HepG2 (cell line): ENCODE results near the gene MRPL28. TPM values are rescaled to one million over a fixed set of nuclear protein-coding genes. Genes with fewer than 3 reads are reported as not detected.

Source experiments
- ATAC-seq: fragments of 200-7000 bp; cut with Tn5 transposase; 3 replicates; pipeline ENCODE4 v1.9.1; 2020; ENCODE audit warnings: mild to moderate bottlenecking, moderate library complexity
- BruUV-seq: library from RNA; stranded (reverse); fragments of 400-500 nt; replicated peaks from 2 replicates; lab custom pipeline; 2021; lab: Mats Ljungman, UMichigan
- CTCF ChIA-PET: fragments of 300-600 bp; formaldehyde crosslinking; extraction: SDS; loops from one replicate; lab custom pipeline; 2021; ENCODE audit warnings: low total read pairs, inconsistent platforms, low intra/inter-chr PET ratio; lab: Yijun Ruan, JAX
- POLR2A ChIA-PET: fragments of 350-600 bp; sonication (Branson Sonifier 250); formaldehyde crosslinking; loops from one replicate; lab custom pipeline; 2020; ENCODE audit warnings: antibody characterized with exemption, inconsistent platforms; lab: Yijun Ruan, JAX
- DNase-seq: peaks from one replicate; pipeline ENCODE4 v3.0.0-alpha.2; 2015; ENCODE audit warnings: low spot score
- FAIRE-seq: peaks from 3 replicates; lab custom pipeline; 2011; peaks lifted over from hg19 to GRCh38; lab: Jason Lieb, UNC
- H2AFZ ChIP-seq: one replicate; pipeline ENCODE4 v1.6.1; 2011; ENCODE audit warnings: low read length, inconsistent platforms
- H3K27ac ChIP-seq: fragments of 300-600 bp; 3 replicates; pipeline ENCODE4 v1.8.0; 2011; ENCODE audit warnings: mixed run types, mild to moderate bottlenecking, mixed read lengths, low read length, inconsistent platforms; ENCODE audit not compliant: insufficient read depth; ENCODE audit errors: extremely low read length
- H3K27me3 ChIP-seq, 2 experiments: fragments of 200-600 bp in 1 of 2; 2 replicates in 1 of 2; 3 replicates in 1 of 2; pipeline versions ENCODE4 v1.6.0 to v1.8.0; 2011; ENCODE audit warnings: low read length in 2 of 2, mild to moderate bottlenecking in 2 of 2, moderate library complexity in 2 of 2, inconsistent platforms in 1 of 2; ENCODE audit not compliant: insufficient read depth in 2 of 2, control insufficient read depth in 1 of 2
- H3K36me3 ChIP-seq, 2 experiments: fragments of 200-600 bp in 1 of 2; replicated peaks in 1 of 2; 2 replicates in 1 of 2; 3 replicates in 1 of 2; pipeline versions ENCODE4 v1.5.1 to v1.8.0; 2011; ENCODE audit warnings: low read length in 2 of 2, inconsistent platforms in 1 of 2; ENCODE audit not compliant: insufficient read depth in 2 of 2, control insufficient read depth in 1 of 2
- H3K4me1 ChIP-seq: 2 replicates; pipeline ENCODE4 v1.5.1; 2012; ENCODE audit warnings: low read length, inconsistent platforms; ENCODE audit not compliant: insufficient read depth
- H3K4me2 ChIP-seq: 2 replicates; pipeline ENCODE4 v1.6.0; 2011; ENCODE audit warnings: low read depth, low read length, inconsistent platforms
- H3K4me3 ChIP-seq, 3 experiments: fragments of 200-600 bp in 1 of 3; sonication (generic), shearing (Covaris generic) in 1 of 3; replicated peaks in 1 of 3; 2 replicates each; pipeline ENCODE4 v1.5.1; 2011 to 2016; ENCODE audit warnings: low read length in 3 of 3, inconsistent platforms in 2 of 3, low read depth in 2 of 3, mild to moderate bottlenecking in 2 of 3, control low read depth in 1 of 3, mixed read lengths in 1 of 3; ENCODE audit not compliant: insufficient read depth in 1 of 3
- H3K79me2 ChIP-seq: one replicate; pipeline ENCODE4 v1.6.1; 2011; ENCODE audit warnings: low read length, inconsistent platforms; ENCODE audit not compliant: insufficient read depth
- H3K9ac ChIP-seq: 2 replicates; pipeline ENCODE4 v1.6.0; 2011; ENCODE audit warnings: mild to moderate bottlenecking, low read depth, low read length, inconsistent platforms; ENCODE audit not compliant: insufficient read depth
- H3K9me3 ChIP-seq: 2 replicates; pipeline ENCODE4 v1.5.1; 2012; ENCODE audit warnings: mild to moderate bottlenecking, low read length
- H4K20me1 ChIP-seq: 2 replicates; pipeline ENCODE4 v1.6.0; 2011; ENCODE audit warnings: inconsistent platforms, mild to moderate bottlenecking, low read length, moderate library complexity; ENCODE audit not compliant: insufficient read depth
- CBX2 ChIP-seq, 2 experiments: fragments of 200-600 bp in 1 of 2; sonication (generic); formaldehyde crosslinking in 1 of 2; IDR thresholded peaks; 2 replicates each; pipeline versions ENCODE4 v1.7.0 to v1.8.1; 2018 to 2022; ENCODE audit warnings: low read depth in 2 of 2, low read length in 1 of 2, mild to moderate bottlenecking in 1 of 2, missing genetic modification reagents in 1 of 2
- CREBL2 ChIP-seq: sonication (generic); formaldehyde crosslinking; IDR thresholded peaks from 2 replicates; pipeline ENCODE4 v1.8.1; 2023; ENCODE audit warnings: missing genetic modification reagents, mild to moderate bottlenecking, borderline replicate concordance
- GMEB1 ChIP-seq: sonication (generic); formaldehyde crosslinking; IDR thresholded peaks from 2 replicates; pipeline ENCODE4 v1.5.1; 2020; ENCODE audit warnings: missing genetic modification reagents, mild to moderate bottlenecking, borderline replicate concordance
- HNRNPL ChIP-seq: fragments of 200-400 bp; formaldehyde crosslinking; IDR thresholded peaks from 2 replicates; pipeline ENCODE4 v1.6.1; 2017; ENCODE audit warnings: mild to moderate bottlenecking, low read depth, low read length
- MXD4 ChIP-seq: IDR thresholded peaks from 2 replicates; pipeline ENCODE4 v1.6.1; 2016; ENCODE audit warnings: mild to moderate bottlenecking, missing biosample characterization, missing genetic modification reagents
- RBFOX2 ChIP-seq: fragments of 200-400 bp; formaldehyde crosslinking; IDR thresholded peaks from 2 replicates; pipeline ENCODE4 v1.6.1; 2017; ENCODE audit warnings: low read depth, mild to moderate bottlenecking, low read length
- TBX2 ChIP-seq: sonication (generic); formaldehyde crosslinking; IDR thresholded peaks from 2 replicates; pipeline ENCODE4 v1.5.0; 2020; ENCODE audit warnings: missing genetic modification reagents, mild to moderate bottlenecking, borderline replicate concordance
- TBX3 ChIP-seq: fragments of 450-650 bp; IDR thresholded peaks from 2 replicates; pipeline ENCODE4 v1.6.1; 2017; ENCODE audit warnings: antibody characterized with exemption, mild to moderate bottlenecking, inconsistent platforms, borderline replicate concordance
- TFDP2 ChIP-seq: sonication (generic); formaldehyde crosslinking; IDR thresholded peaks from 2 replicates; pipeline ENCODE4 v1.4.0; 2020; ENCODE audit warnings: missing genetic modification reagents
- ZBTB7A ChIP-seq: sonication (generic); formaldehyde crosslinking; IDR thresholded peaks from 2 replicates; pipeline ENCODE4 v1.8.0; 2022; ENCODE audit warnings: mild to moderate bottlenecking, missing genetic modification reagents
- ZKSCAN1 ChIP-seq: fragments of 150-350 bp; IDR thresholded peaks from 2 replicates; pipeline ENCODE4 v1.6.1; 2014; ENCODE audit warnings: low read length
- ZKSCAN8 ChIP-seq: IDR thresholded peaks from 2 replicates; pipeline ENCODE4 v1.6.1; 2016; ENCODE audit warnings: borderline replicate concordance, missing genetic modification reagents, missing compliant biosample characterization
- ZNF253 ChIP-seq: sonication (generic); formaldehyde crosslinking; IDR thresholded peaks from 2 replicates; pipeline ENCODE4 v1.8.0; 2022; ENCODE audit warnings: mild to moderate bottlenecking, missing genetic modification reagents, borderline replicate concordance
- ZNF431 ChIP-seq: sonication (generic); formaldehyde crosslinking; IDR thresholded peaks from 2 replicates; pipeline ENCODE4 v1.9.0; 2022; ENCODE audit warnings: missing genetic modification reagents, low read depth, mild to moderate bottlenecking, borderline replicate concordance
- ZNF441 ChIP-seq: sonication (generic); formaldehyde crosslinking; IDR thresholded peaks from 2 replicates; pipeline ENCODE4 v1.7.0; 2021; ENCODE audit warnings: missing genetic modification reagents, borderline replicate concordance
- ZNF543 ChIP-seq: sonication (generic); formaldehyde crosslinking; IDR thresholded peaks from 2 replicates; pipeline ENCODE4 v1.4.0; 2020; ENCODE audit warnings: mild to moderate bottlenecking, missing genetic modification reagents
- ZNF597 ChIP-seq: sonication (generic); formaldehyde crosslinking; IDR thresholded peaks from 2 replicates; pipeline ENCODE4 v1.5.0; 2020; ENCODE audit warnings: missing genetic modification reagents
- ZNF83 ChIP-seq: sonication (generic); formaldehyde crosslinking; IDR thresholded peaks from 2 replicates; pipeline ENCODE4 v1.4.0; 2020; ENCODE audit warnings: missing genetic modification reagents, mild to moderate bottlenecking, borderline replicate concordance
- ZNF879 ChIP-seq: sonication (generic); formaldehyde crosslinking; IDR thresholded peaks from 2 replicates; pipeline ENCODE4 v1.8.1; 2023; ENCODE audit warnings: missing genetic modification reagents
- ZSCAN20 ChIP-seq: sonication (generic); formaldehyde crosslinking; IDR thresholded peaks from 2 replicates; pipeline ENCODE4 v1.4.0; 2020; ENCODE audit warnings: missing genetic modification reagents, mild to moderate bottlenecking, borderline replicate concordance
- WGBS: methylation state at CpG from one replicate; pipeline ENCODE4 v1.1.6; 2017; ENCODE audit warnings: low lambda C conversion rate; 5-methylcytosine and 5-hydroxymethylcytosine counted together
- in situ Hi-C: cut with HindIII; loops from 2 replicates; pipeline ENCODE4 v1.10.0; 2017; ENCODE audit warnings: low pct_unique_long_range_greater_than_20kb; ENCODE audit not compliant: extremely low pct_ligation_motif_present
- intact Hi-C: fragments of 100-400 bp; cut with micrococcal nuclease; formaldehyde crosslinking; loops from one replicate; pipeline ENCODE4 v1.10.0; 2022; ENCODE audit not compliant: unreplicated experiment
- polyA plus RNA-seq, 8 experiments: library from polyadenylated mRNA; depleted of rRNA in 3 of 8; stranded (reverse) in 7 of 8; unstranded in 1 of 8; fragments of >200 nt; fragmentation: Illumina TruSeq in 4 of 8; extraction: Trizol in 4 of 8; gene quantifications; 2 replicates each; pipeline versions ENCODE4 v1.2.1 to v1.2.3, GENCODE V29; 2011 to 2016; ENCODE audit warnings: low read depth in 4 of 8, missing spikeins in 1 of 8, mixed read lengths in 1 of 8; ENCODE audit not compliant: insufficient read depth in 1 of 8
- total RNA-seq, 5 experiments: library from RNA; depleted of rRNA; stranded (reverse); fragments of >200 nt; fragmentation: Illumina TruSeq; extraction: Trizol; gene quantifications; 2 replicates each; pipeline ENCODE4 v1.2.3, GENCODE V29; 2016; ENCODE audit warnings: low read depth in 1 of 5

MRPL28 gene
- total and polyA plus RNA-seq, 2 of the 13 experiments (the other 11 are each of a cell fraction or from before 2014, with no cell fraction given) = 114 to 135 TPM

- DNase-seq = no peak
- intact Hi-C loops (no loop called here), in situ Hi-C loops (no loop called here)
- H4K20me1 ChIP-seq = peaks cover 38% of the 10 kb centered on the region
- H2AFZ ChIP-seq = no peak overlapping the region
- H3K9me3 ChIP-seq = no peaks in the 10 kb centered on the region
- no peaks in the 10 kb centered on the region for H3K27me3 ChIP-seq
- CTCF ChIA-PET = no interaction called here
- BruUV-seq = no TSS peak
- POLR2A ChIA-PET = no interaction called here
- 90% methylated on average over 2 of the region's 2 CpGs for WGBS
- H3K4me1 ChIP-seq = peaks cover 60% of the 10 kb centered on the region
- H3K9ac ChIP-seq = no peak overlapping the region
- no peak overlapping the region for H3K4me3 ChIP-seq
- no peak overlapping the region for H3K4me2 ChIP-seq
- no peak for ATAC-seq
- 0 out of 5 replicates have a peak, but pooled peaks cover 0 to under 1% of the 10 kb centered on the region in 2 experiments for H3K36me3 ChIP-seq
- H3K79me2 ChIP-seq = peaks cover 78% of the 10 kb centered on the region
- TF ChIP-seq TFDP2 (CRISPR knock-in tag) = no peak
- no peak for TF ChIP-seq ZNF597 (CRISPR knock-in tag)
- TF ChIP-seq ZSCAN20 (CRISPR knock-in tag) = no peak
- TF ChIP-seq ZNF83 (CRISPR knock-in tag) = no peak
- TF ChIP-seq MXD4 (CRISPR knock-in tag) = no peak
- TF ChIP-seq HNRNPL = no peak
- TF ChIP-seq TBX2 (CRISPR knock-in tag) = no peak
- no peak for TF ChIP-seq ZNF543 (CRISPR knock-in tag)
- no peak for TF ChIP-seq CREBL2 (CRISPR knock-in tag)
- TF ChIP-seq GMEB1 = no peak
- TF ChIP-seq TBX3 = no peak
- no peak for TF ChIP-seq ZKSCAN8
- TF ChIP-seq ZNF431 = no peak
- no peak for TF ChIP-seq ZNF253 (CRISPR knock-in tag)
- TF ChIP-seq CBX2 (IDR thresholded peaks at IDR 0.05; ENCODE audit: low read depth, low read length) = no peak
- TF ChIP-seq CBX2 (CRISPR knock-in tag; IDR thresholded peaks at IDR 0.05; ENCODE audit: low read depth) = no peak
- no peak for TF ChIP-seq ZNF441 (CRISPR knock-in tag)
- no peak for TF ChIP-seq ZKSCAN1
- no peak for TF ChIP-seq ZNF879 (CRISPR knock-in tag)
- TF ChIP-seq RBFOX2 = no peak
- no peak for TF ChIP-seq ZBTB7A
- peak overlapping the region; percentile 43 for H3K27ac ChIP-seq
- FAIRE-seq = no peak
Observed at GRCh38 chr16:330741-331140, 39.6 kb downstream of the MRPL28 start.
